NT2/D1 (cell line): ENCODE measurements around the gene POLR3H.
"Not testable (repeated sequence)": the region's sequence is repeated elsewhere in the genome, so short reads cannot be mapped to it uniquely, and the experiment has no call there.

ENCODE experiments used
- DNase-seq: peaks from one replicate; pipeline ENCODE4 v3.0.0-alpha.2; 2011; ENCODE audit warnings: low read depth, low spot score
- H3K27me3 ChIP-seq: 2 replicates; pipeline ENCODE4 v1.6.0; 2011; ENCODE audit warnings: mild to moderate bottlenecking; ENCODE audit not compliant: insufficient read length, insufficient read depth
- H3K36me3 ChIP-seq: 2 replicates; pipeline ENCODE4 v1.6.1; 2011; ENCODE audit warnings: mild to moderate bottlenecking, low read length, mixed read lengths; ENCODE audit not compliant: insufficient read depth, insufficient read length
- H3K4me1 ChIP-seq: 2 replicates; pipeline ENCODE4 v1.5.1; 2011; ENCODE audit not compliant: insufficient read depth, insufficient read length
- H3K4me3 ChIP-seq: 2 replicates; pipeline ENCODE4 v1.5.1; 2011; ENCODE audit warnings: low read depth; ENCODE audit not compliant: insufficient read length
- H3K9ac ChIP-seq: 2 replicates; pipeline ENCODE4 v1.6.0; 2011; ENCODE audit warnings: low read depth; ENCODE audit not compliant: insufficient read length
- H3K9me3 ChIP-seq: 2 replicates; pipeline ENCODE4 v1.5.1; 2011; ENCODE audit warnings: mild to moderate bottlenecking, low read length; ENCODE audit not compliant: insufficient read depth
- SUZ12 ChIP-seq: IDR thresholded peaks from 2 replicates; pipeline ENCODE4 v1.6.1; 2011; ENCODE audit not compliant: insufficient read length, insufficient read depth; ENCODE audit errors: extremely low read depth
- YY1 ChIP-seq: IDR thresholded peaks from 2 replicates; pipeline ENCODE4 v1.6.1; 2011; ENCODE audit not compliant: insufficient read length, insufficient read depth
- ZNF274 ChIP-seq: IDR thresholded peaks from 2 replicates; pipeline ENCODE4 v1.6.1; 2011; ENCODE audit warnings: mild to moderate bottlenecking, low read depth, low read length

Gene POLR3H

GRCh38 chr22:41563051-41563711 is 18.9 kb upstream of the POLR3H start:
- no peaks in the 10 kb centered on the region for H3K27me3 ChIP-seq
- H3K4me1 ChIP-seq, result peaks cover 18% of the 10 kb centered on the region
- no peaks in the 10 kb centered on the region for H3K9me3 ChIP-seq
- H3K4me3 ChIP-seq, result no peak overlapping the region
- TF ChIP-seq ZNF274 (no peak), SUZ12 (no peak), YY1 (no peak)
- peak overlapping the region; percentile 65 for H3K9ac ChIP-seq
- no peak for DNase-seq
- H3K36me3 ChIP-seq, result no peaks in the 10 kb centered on the region

- Histone ChIP-seq H3K36me3 (no peaks in the 10 kb centered on the region), H3K9me3 (no peaks in the 10 kb centered on the region), H3K27me3 (no peaks in the 10 kb centered on the region), H3K4me1 (peaks cover 22% of the 10 kb centered on the region), H3K4me3 (no peak overlapping the region), H3K9ac (peak overlapping the region; percentile 65)
- no peak for DNase-seq
- TF ChIP-seq SUZ12 (no peak), YY1 (no peak), ZNF274 (no peak)
Measured at GRCh38 chr22:41562461-41562860, 18.2 kb upstream of the POLR3H start.

GRCh38 chr22:41561788-41562187 is 17.5 kb upstream of the POLR3H start:
- no peak for DNase-seq
- Histone ChIP-seq H3K27me3 (no peaks in the 10 kb centered on the region), H3K36me3 (no peaks in the 10 kb centered on the region), H3K4me1 (peaks cover 22% of the 10 kb centered on the region), H3K9me3 (no peaks in the 10 kb centered on the region), H3K9ac (peak overlapping the region; percentile 65), H3K4me3 (peak overlapping the region; percentile 50)
- TF ChIP-seq SUZ12 (no peak), ZNF274 (no peak), YY1 (no peak)

GRCh38 chr22:41561335-41561734 is 17.1 kb upstream of the POLR3H start:
- H3K4me3 ChIP-seq, result peak overlapping the region; percentile 50
- H3K9me3 ChIP-seq, result no peaks in the 10 kb centered on the region
- no peaks in the 10 kb centered on the region for H3K36me3 ChIP-seq
- peak overlapping the region; percentile 65 for H3K9ac ChIP-seq
- TF ChIP-seq YY1, result no peak
- TF ChIP-seq SUZ12, result no peak
- no peak for TF ChIP-seq ZNF274
- no peak for DNase-seq
- peaks cover 22% of the 10 kb centered on the region for H3K4me1 ChIP-seq
- H3K27me3 ChIP-seq, result no peaks in the 10 kb centered on the region

- TF ChIP-seq YY1, result no peak
- TF ChIP-seq SUZ12, result no peak
- TF ChIP-seq ZNF274, result no peak
- H3K36me3 ChIP-seq, result no peaks in the 10 kb centered on the region
- no peak for DNase-seq
- no peak overlapping the region for H3K9ac ChIP-seq
- no peaks in the 10 kb centered on the region for H3K27me3 ChIP-seq
- no peaks in the 10 kb centered on the region for H3K9me3 ChIP-seq
- H3K4me1 ChIP-seq, result peaks cover 22% of the 10 kb centered on the region
- peak overlapping the region; percentile 50 for H3K4me3 ChIP-seq
Measured at GRCh38 chr22:41560095-41560471, 15.8 kb upstream of the POLR3H start.

- not testable (repeated sequence) for H3K9ac ChIP-seq, H3K27me3 ChIP-seq, DNase-seq, H3K4me3 ChIP-seq, H3K36me3 ChIP-seq, H3K9me3 ChIP-seq
- H3K4me1 ChIP-seq, result peaks cover 22% of the 10 kb centered on the region
Measured at GRCh38 chr22:41558241-41558630, 14.0 kb upstream of the POLR3H start.

- Histone ChIP-seq H3K4me3 (no peak overlapping the region), H3K36me3 (no peaks in the 10 kb centered on the region), H3K9me3 (no peaks in the 10 kb centered on the region), H3K27me3 (no peaks in the 10 kb centered on the region), H3K9ac (no peak overlapping the region), H3K4me1 (peaks cover 18% of the 10 kb centered on the region)
- TF ChIP-seq ZNF274 (no peak), YY1 (no peak), SUZ12 (no peak)
- DNase-seq, result no peak
Measured at GRCh38 chr22:41557401-41558240, 13.4 kb upstream of the POLR3H start.
